ENCODE data around the gene PSME3.

GRCh38 chr17:42798383-42799380 is 34.5 kb upstream of the PSME3 start, which contains the start of the genes CNTD1 and COA3:
- TF ChIP-seq POLR2AphosphoS5 (IDR thresholded peaks at IDR 0.05; ENCODE audit: low read depth, low read length): peak; percentile 86
- TF ChIP-seq, protein P1, sequence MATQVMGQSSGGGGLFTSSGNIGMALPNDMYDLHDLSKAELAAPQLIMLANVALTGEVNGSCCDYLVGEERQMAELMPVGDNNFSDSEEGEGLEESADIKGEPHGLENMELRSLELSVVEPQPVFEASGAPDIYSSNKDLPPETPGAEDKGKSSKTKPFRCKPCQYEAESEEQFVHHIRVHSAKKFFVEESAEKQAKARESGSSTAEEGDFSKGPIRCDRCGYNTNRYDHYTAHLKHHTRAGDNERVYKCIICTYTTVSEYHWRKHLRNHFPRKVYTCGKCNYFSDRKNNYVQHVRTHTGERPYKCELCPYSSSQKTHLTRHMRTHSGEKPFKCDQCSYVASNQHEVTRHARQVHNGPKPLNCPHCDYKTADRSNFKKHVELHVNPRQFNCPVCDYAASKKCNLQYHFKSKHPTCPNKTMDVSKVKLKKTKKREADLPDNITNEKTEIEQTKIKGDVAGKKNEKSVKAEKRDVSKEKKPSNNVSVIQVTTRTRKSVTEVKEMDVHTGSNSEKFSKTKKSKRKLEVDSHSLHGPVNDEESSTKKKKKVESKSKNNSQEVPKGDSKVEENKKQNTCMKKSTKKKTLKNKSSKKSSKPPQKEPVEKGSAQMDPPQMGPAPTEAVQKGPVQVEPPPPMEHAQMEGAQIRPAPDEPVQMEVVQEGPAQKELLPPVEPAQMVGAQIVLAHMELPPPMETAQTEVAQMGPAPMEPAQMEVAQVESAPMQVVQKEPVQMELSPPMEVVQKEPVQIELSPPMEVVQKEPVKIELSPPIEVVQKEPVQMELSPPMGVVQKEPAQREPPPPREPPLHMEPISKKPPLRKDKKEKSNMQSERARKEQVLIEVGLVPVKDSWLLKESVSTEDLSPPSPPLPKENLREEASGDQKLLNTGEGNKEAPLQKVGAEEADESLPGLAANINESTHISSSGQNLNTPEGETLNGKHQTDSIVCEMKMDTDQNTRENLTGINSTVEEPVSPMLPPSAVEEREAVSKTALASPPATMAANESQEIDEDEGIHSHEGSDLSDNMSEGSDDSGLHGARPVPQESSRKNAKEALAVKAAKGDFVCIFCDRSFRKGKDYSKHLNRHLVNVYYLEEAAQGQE (IDR thresholded peaks at IDR 0.05; ENCODE audit: insufficient read depth in 1 of 2, low read depth in 2 of 2, low read length in 2 of 2): no peak
- TF ChIP-seq TAF1 (IDR thresholded peaks at IDR 0.05; ENCODE audit: borderline replicate concordance, insufficient read depth, low read length): 0 out of 2 replicates have a peak, but pooled peaks have one; percentile 50
- TF ChIP-seq SIN3A (IDR thresholded peaks at IDR 0.05; ENCODE audit: borderline replicate concordance, insufficient read depth, low read length): peak; percentile 64; the same call in 1 of the 2 replicates
